HFFc6 (cell line): ENCODE measurements around the gene LSM2. TPM values are rescaled to one million over a fixed set of nuclear protein-coding genes. Genes with fewer than 3 reads are reported as not detected.
A peak's percentile ranks its signal among the peaks of the same experiment; 100 is the strongest.

ENCODE experiments used
- DNase-seq: peaks from one replicate; pipeline ENCODE4 v3.0.0-alpha.2; 2018
- H3K27ac Mint-ChIP-seq: 2 replicates; pipeline ENCODE4 v1.8.0; 2020; ENCODE audit warnings: mild to moderate bottlenecking, mixed read lengths
- H3K27me3 Mint-ChIP-seq: 2 replicates; pipeline ENCODE4 v1.8.0; 2021; ENCODE audit warnings: mild to moderate bottlenecking, moderate library complexity, mixed read lengths; ENCODE audit not compliant: insufficient read depth
- H3K36me3 Mint-ChIP-seq: 2 replicates; pipeline ENCODE4 v1.8.0; 2021; ENCODE audit warnings: low read depth, mixed read lengths
- H3K4me1 Mint-ChIP-seq: 2 replicates; pipeline ENCODE4 v1.8.0; 2020; ENCODE audit warnings: low read depth, mixed read lengths
- H3K4me3 Mint-ChIP-seq: 2 replicates; pipeline ENCODE4 v1.8.0; 2020; ENCODE audit warnings: mild to moderate bottlenecking, moderate library complexity, mixed read lengths
- H3K9me3 Mint-ChIP-seq: 2 replicates; pipeline ENCODE4 v1.8.0; 2020; ENCODE audit warnings: mild to moderate bottlenecking, mixed read lengths
- CTCF ChIP-seq: fragments of 200-600 bp; sonication (generic); IDR thresholded peaks from 2 replicates; pipeline ENCODE4 v1.5.0; 2021; ENCODE audit warnings: antibody characterized with exemption, mild to moderate bottlenecking
- total RNA-seq, 6 experiments: library from RNA; stranded (reverse); fragmentation: NEBNext Ultra II Directional; extraction: Animal tissue kit (Norgen Biotek cat#: 25700); gene quantifications; 2 replicates in 1 of 6; 3 replicates in 5 of 6; pipeline ENCODE4 v1.2.3, GENCODE V29; 2021

Gene LSM2
- total RNA-seq, 6 experiments from 2014 or later = 31.8 to 48.5 (median 43.4) TPM

GRCh38 chr6:31769684-31770371 is 36.9 kb downstream of the LSM2 start:
- Mint-ChIP-seq H3K4me3 (no peak overlapping the region), H3K27ac (no peak overlapping the region)

GRCh38 chr6:31768363-31769257 is 38.2 kb downstream of the LSM2 start:
- TF ChIP-seq CTCF = 0 out of 2 replicates have a peak, but pooled peaks have one; percentile 10
- H3K9me3 Mint-ChIP-seq = no peaks in the 10 kb centered on the region
- no peak for DNase-seq
- H3K27ac Mint-ChIP-seq = no peak overlapping the region
- H3K36me3 Mint-ChIP-seq = no peaks in the 10 kb centered on the region; the same call in 1 of the 2 replicates
- H3K27me3 Mint-ChIP-seq = no peaks in the 10 kb centered on the region; the same call in 1 of the 2 replicates
- no peak overlapping the region for H3K4me3 Mint-ChIP-seq
- H3K4me1 Mint-ChIP-seq = peaks cover 22% of the 10 kb centered on the region

More at GRCh38 chr6:31769684-31770371, 36.9 kb downstream of the LSM2 start:
- peak; percentile 92 for TF ChIP-seq CTCF
- Mint-ChIP-seq H3K36me3 (no peaks in the 10 kb centered on the region), H3K9me3 (no peaks in the 10 kb centered on the region), H3K4me1 (peaks cover 13% of the 10 kb centered on the region; the same call in 1 of the 2 replicates), H3K27me3 (no peaks in the 10 kb centered on the region; the same call in 1 of the 2 replicates)
- peak; percentile 45 for DNase-seq

GRCh38 chr6:31767096-31767645 is 39.6 kb downstream of the LSM2 start:
- H3K4me3 Mint-ChIP-seq = no peak overlapping the region
- no peak for DNase-seq
- H3K27ac Mint-ChIP-seq = no peak overlapping the region

GRCh38 chr6:31765910-31766794 is 40.6 kb downstream of the LSM2 start:
- Mint-ChIP-seq H3K36me3 (no peaks in the 10 kb centered on the region; the same call in 1 of the 2 replicates), H3K27me3 (no peaks in the 10 kb centered on the region; the same call in 1 of the 2 replicates), H3K4me1 (peaks cover 29% of the 10 kb centered on the region), H3K9me3 (no peaks in the 10 kb centered on the region), H3K27ac (no peak overlapping the region), H3K4me3 (peak overlapping the region; percentile 60)
- TF ChIP-seq CTCF = no peak; the same call in 1 of the 2 replicates
- no peak for DNase-seq

More at GRCh38 chr6:31767096-31767645, 39.6 kb downstream of the LSM2 start:
- Mint-ChIP-seq H3K4me1 (peaks cover 29% of the 10 kb centered on the region), H3K9me3 (no peaks in the 10 kb centered on the region), H3K36me3 (no peaks in the 10 kb centered on the region; the same call in 1 of the 2 replicates), H3K27me3 (no peaks in the 10 kb centered on the region; the same call in 1 of the 2 replicates)
- no peak for TF ChIP-seq CTCF
